ENCODE data around the gene TCHHL1. TPM values are rescaled to one million over a fixed set of nuclear protein-coding genes. Genes with fewer than 3 reads are reported as not detected.

TCHHL1 gene
- total and polyA plus RNA-seq, 9 of the 15 experiments (the other 6 are each of a cell fraction or from before 2014, with no cell fraction given), result not detected

DNA sequence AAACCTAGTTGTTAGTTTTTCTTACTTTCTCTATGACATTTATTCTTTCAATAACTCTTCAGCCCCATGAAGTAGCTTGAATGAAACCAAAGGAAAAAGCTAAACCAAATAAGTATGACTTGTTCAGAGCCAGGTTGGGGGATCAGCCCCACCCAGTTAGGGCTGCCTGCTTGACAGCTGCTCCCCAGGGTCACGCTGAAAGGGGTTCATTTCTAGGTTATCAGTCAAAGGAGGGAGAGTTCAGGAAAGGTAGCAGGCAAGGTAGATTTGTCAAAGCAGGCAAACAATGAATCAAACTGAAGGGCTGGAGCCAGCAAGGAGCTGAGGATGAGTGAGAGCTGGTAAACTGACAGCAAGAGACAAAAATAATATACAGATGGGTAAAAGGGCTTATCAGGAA, 49.0 kb downstream of the TCHHL1 start:
- in situ Hi-C loops (cut with MboI) (no loop called here), intact Hi-C loops (cut with micrococcal nuclease) (no loop called here)
- Histone ChIP-seq H3K9me1 (ENCODE audit: control insufficient read depth, insufficient read depth, low read length) (no peaks in the 10 kb centered on the region), H3K4me2 (ENCODE audit: insufficient read depth, low read length) (peak overlapping the region; percentile 5; the same call in 1 of the 2 replicates), H3K9me3 (replicated peaks; ENCODE audit: control insufficient read depth, insufficient read depth, low read depth, low read length) (no peaks in the 10 kb centered on the region), H2AFZ (ENCODE audit: low read depth, low read length) (peak overlapping the region; percentile 58), H3K36me3 (ENCODE audit: control insufficient read depth, insufficient read depth, low read length) (no peaks in the 10 kb centered on the region), H4K20me1 (replicated peaks; ENCODE audit: control insufficient read depth, insufficient read depth, low read length) (no peaks in the 10 kb centered on the region), H3K4me1 (replicated peaks in 1 of 2; ENCODE audit: control insufficient read depth in 2 of 2, insufficient read depth in 2 of 2, low read length in 2 of 2) (peaks cover 20 to 23% of the 10 kb centered on the region in 2 experiments), H3K9ac (ENCODE audit: insufficient read depth in 1 of 2, low read depth in 2 of 2, low read length in 2 of 2) (peak overlapping the region in 1 of 2 experiments; percentile 76; a peak in 1 of 4 replicates), H3K79me2 (ENCODE audit: control insufficient read depth, insufficient read depth, low read length) (peaks cover 19% of the 10 kb centered on the region), H3K27me3 (ENCODE audit: control insufficient read depth in 2 of 2, insufficient read depth in 2 of 2, low read length in 2 of 2) (no peaks in the 10 kb centered on the region), H3K27ac (ENCODE audit: extremely low read depth, low read depth, low read length) (no peak overlapping the region), H3K4me3 (no peak overlapping the region)
- no TSS peak for BruUV-seq (replicated peaks)
- ChIA-PET POLR2A (interaction anchor here (0.6 to 0.8 kb wide), 4 partner anchors 11 to 57 kb away, joined by 3 read pairs; no protein-coding TSS in a partner anchor), CTCF (ENCODE audit: low intra/inter-chr PET ratio) (no interaction called here)
- WGBS (ENCODE audit: insufficient coverage, low coverage, missing lambda C conversion rate), result 0% methylated on average over 1 of the region's 1 CpG
- FAIRE-seq, result peak; percentile 6
- peak in 2 of 4 experiments; percentile 18 to 51 for DNase-seq (ENCODE audit: extremely low read depth in 1 of 4, low spot score in 3 of 4)
- TF ChIP-seq EGR1 (conservative IDR thresholded peaks at IDR 0.05) (no peak), MEIS2 (IDR thresholded peaks at IDR 0.05; ENCODE audit: partially characterized antibody) (peak; percentile 46), MEF2D (tag; conservative IDR thresholded peaks at IDR 0.05; ENCODE audit: low read depth) (no peak)
- TF ChIP-seq, protein P1, sequence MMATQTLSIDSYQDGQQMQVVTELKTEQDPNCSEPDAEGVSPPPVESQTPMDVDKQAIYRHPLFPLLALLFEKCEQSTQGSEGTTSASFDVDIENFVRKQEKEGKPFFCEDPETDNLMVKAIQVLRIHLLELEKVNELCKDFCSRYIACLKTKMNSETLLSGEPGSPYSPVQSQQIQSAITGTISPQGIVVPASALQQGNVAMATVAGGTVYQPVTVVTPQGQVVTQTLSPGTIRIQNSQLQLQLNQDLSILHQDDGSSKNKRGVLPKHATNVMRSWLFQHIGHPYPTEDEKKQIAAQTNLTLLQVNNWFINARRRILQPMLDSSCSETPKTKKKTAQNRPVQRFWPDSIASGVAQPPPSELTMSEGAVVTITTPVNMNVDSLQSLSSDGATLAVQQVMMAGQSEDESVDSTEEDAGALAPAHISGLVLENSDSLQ (IDR thresholded peaks at IDR 0.05), result peak; percentile 22; the same call in 1 of the 2 replicates
- TF ChIP-seq, protein P2, sequence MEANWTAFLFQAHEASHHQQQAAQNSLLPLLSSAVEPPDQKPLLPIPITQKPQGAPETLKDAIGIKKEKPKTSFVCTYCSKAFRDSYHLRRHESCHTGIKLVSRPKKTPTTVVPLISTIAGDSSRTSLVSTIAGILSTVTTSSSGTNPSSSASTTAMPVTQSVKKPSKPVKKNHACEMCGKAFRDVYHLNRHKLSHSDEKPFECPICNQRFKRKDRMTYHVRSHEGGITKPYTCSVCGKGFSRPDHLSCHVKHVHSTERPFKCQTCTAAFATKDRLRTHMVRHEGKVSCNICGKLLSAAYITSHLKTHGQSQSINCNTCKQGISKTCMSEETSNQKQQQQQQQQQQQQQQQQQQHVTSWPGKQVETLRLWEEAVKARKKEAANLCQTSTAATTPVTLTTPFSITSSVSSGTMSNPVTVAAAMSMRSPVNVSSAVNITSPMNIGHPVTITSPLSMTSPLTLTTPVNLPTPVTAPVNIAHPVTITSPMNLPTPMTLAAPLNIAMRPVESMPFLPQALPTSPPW (CRISPR knock-in tag; IDR thresholded peaks at IDR 0.05), result 0 out of 2 replicates have a peak, but pooled peaks have one; percentile 10
- no peak for ATAC-seq
